ENCODE results near the gene FOXK2. TPM values are rescaled to one million over a fixed set of nuclear protein-coding genes. Genes with fewer than 3 reads are reported as not detected.
A peak's percentile ranks its signal among the peaks of the same experiment; 100 is the strongest.

Gene FOXK2
- total RNA-seq, 1 experiment from 2014 or later = 78.9 TPM

DNA sequence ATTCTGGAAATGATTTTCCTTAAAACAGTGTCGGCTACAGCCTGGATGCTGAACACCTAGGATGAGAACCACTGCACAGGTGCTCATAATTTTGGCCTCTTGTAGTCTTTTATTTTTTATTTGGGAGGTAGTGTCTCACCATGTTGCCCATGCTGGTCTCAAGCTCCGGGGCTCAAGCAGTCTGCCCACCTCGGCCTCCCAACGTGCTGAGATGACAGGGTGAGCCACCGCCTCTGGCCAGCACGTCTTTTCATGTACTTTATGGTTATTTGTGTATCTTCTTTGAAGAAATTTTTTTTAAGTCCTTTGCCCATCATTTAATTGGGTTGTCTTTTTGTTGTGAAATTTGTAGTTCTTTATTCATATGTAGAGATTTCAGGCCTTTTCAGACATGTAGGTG, 70.7 kb downstream of the FOXK2 start:
- Histone ChIP-seq H2AFZ (no peak overlapping the region), H3K79me2 (ENCODE audit: low read depth) (no peaks in the 10 kb centered on the region), H3K9me3 (ENCODE audit: insufficient read depth, low read depth) (no peaks in the 10 kb centered on the region), H3K4me2 (no peak overlapping the region), H4K20me1 (ENCODE audit: insufficient read depth) (peaks cover 3% of the 10 kb centered on the region; the same call in 1 of the 2 replicates), H3K4me1 (replicated peaks; ENCODE audit: insufficient read depth) (peaks cover 17% of the 10 kb centered on the region), H3K27ac (no peak overlapping the region), H3F3A (ENCODE audit: insufficient read depth, low read depth) (peaks cover 17% of the 10 kb centered on the region; the same call in 1 of the 2 replicates), H3K4me3 (no peak overlapping the region), H3K27me3 (ENCODE audit: insufficient read depth, low read depth) (no peaks in the 10 kb centered on the region), H3K9me2 (ENCODE audit: insufficient read depth) (no peaks in the 10 kb centered on the region), H3K36me3 (ENCODE audit: low read depth) (no peaks in the 10 kb centered on the region; the same call in 1 of the 2 replicates)
- CTCF ChIA-PET = no interaction called here
- no TSS peak for BruUV-seq (replicated peaks)
- DNase-seq = no peak
- intact Hi-C loops (cut with micrococcal nuclease; ENCODE audit: unreplicated experiment) = no loop called here
- POLR2A ChIA-PET (ENCODE audit: unreplicated experiment) = no interaction called here
- no peak for TF ChIP-seq EZH2 (IDR thresholded peaks at IDR 0.05; ENCODE audit: low read depth)
- TF ChIP-seq CTCF (conservative IDR thresholded peaks at IDR 0.05) = no peak

DNA sequence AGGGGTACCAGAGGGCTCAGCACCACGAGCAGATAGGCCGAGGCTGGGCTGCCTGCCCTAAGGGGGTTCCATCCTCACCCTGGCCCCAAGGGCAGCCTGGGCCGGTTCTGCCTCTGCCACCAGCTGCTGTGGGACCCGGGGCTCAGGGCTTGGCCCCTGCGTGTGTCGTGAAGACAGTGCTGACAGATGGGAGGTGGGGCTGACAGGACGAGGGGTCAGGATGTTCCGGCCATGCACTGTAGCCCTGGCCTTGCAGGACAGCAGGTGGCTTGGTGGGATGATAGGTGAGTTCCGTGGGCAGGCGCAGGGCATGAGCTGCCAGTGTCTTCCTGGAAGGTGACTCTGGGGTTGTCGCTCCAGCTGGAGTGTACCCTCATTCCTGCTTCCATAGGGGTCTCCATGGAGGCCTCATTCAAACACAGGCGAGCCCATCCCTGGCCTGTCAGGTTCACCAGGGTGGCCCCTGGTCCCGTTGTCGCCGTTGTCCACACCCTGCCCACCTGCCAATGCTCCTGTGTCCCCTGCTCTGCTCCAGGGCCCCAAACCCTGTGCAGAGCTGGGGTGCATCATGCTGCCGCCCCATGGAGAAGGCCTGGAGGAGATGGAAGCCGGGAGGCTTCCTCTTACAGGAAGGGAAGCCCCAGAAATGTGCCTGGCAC, 71.5 kb downstream of the FOXK2 start:
- BruUV-seq (replicated peaks) = no TSS peak
- H2AFZ ChIP-seq = no peak overlapping the region
- CTCF ChIA-PET = no interaction called here

DNA sequence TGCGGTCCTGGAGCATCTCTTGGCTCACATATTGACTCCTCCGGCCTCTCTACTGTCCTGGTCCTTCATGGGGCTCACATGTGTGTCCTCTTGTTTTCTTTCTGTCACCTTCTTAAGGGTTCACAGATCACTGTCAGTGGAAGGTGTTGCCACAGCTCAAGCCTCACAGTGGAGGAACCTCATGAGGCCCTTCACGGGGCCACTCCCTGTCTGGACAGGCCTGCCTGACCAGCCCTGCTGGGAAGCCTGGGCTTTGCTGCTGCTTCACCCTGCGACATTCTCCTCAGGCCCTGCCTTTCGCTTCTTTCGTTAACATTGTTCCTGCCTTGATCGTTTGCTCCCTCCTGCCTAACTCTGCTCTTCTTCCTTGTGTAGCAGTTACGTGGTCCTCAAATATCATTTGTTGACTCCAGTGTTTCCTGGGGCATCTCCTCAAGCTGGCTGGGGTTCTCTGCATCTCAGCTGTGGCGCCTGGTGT, 72.8 kb downstream of the FOXK2 start:
- Histone ChIP-seq H4K20me1 (ENCODE audit: insufficient read depth) (peaks cover 3% of the 10 kb centered on the region; the same call in 1 of the 2 replicates), H3K4me2 (peak overlapping the region; percentile 77), H3K9me2 (ENCODE audit: insufficient read depth) (no peaks in the 10 kb centered on the region), H3K4me3 (peak overlapping the region; percentile 14; the same call in 1 of the 2 replicates), H3K27ac (peak overlapping the region; percentile 59; the same call in 1 of the 2 replicates), H3K36me3 (ENCODE audit: low read depth) (no peaks in the 10 kb centered on the region; the same call in 1 of the 2 replicates), H3K4me1 (replicated peaks; ENCODE audit: insufficient read depth) (peaks cover 17% of the 10 kb centered on the region), H3F3A (ENCODE audit: insufficient read depth, low read depth) (peaks cover 17% of the 10 kb centered on the region; the same call in 1 of the 2 replicates), H3K79me2 (ENCODE audit: low read depth) (no peaks in the 10 kb centered on the region), H2AFZ (no peak overlapping the region), H3K27me3 (ENCODE audit: insufficient read depth, low read depth) (no peaks in the 10 kb centered on the region), H3K9me3 (ENCODE audit: insufficient read depth, low read depth) (no peaks in the 10 kb centered on the region)
- POLR2A ChIA-PET (ENCODE audit: unreplicated experiment) = interaction anchor here (0.6 kb wide), 3 partner anchors 110 to 300 kb away, joined by 4 to 8 read pairs (median 4); no protein-coding TSS in a partner anchor
- no peak for TF ChIP-seq EZH2 (IDR thresholded peaks at IDR 0.05; ENCODE audit: low read depth)
- TF ChIP-seq CTCF (conservative IDR thresholded peaks at IDR 0.05) = no peak
- CTCF ChIA-PET = no interaction called here
- BruUV-seq (replicated peaks) = no TSS peak
- intact Hi-C loops (cut with micrococcal nuclease; ENCODE audit: unreplicated experiment) = no loop called here
- DNase-seq = peak; percentile 37 to 71

More for the DNA sequence above, 71.5 kb downstream of the FOXK2 start:
- Histone ChIP-seq H3K4me3 (no peak overlapping the region), H3K4me1 (replicated peaks; ENCODE audit: insufficient read depth) (peaks cover 17% of the 10 kb centered on the region), H3K79me2 (ENCODE audit: low read depth) (no peaks in the 10 kb centered on the region), H3K9me2 (ENCODE audit: insufficient read depth) (no peaks in the 10 kb centered on the region), H3K9me3 (ENCODE audit: insufficient read depth, low read depth) (no peaks in the 10 kb centered on the region), H3K27ac (no peak overlapping the region), H3K27me3 (ENCODE audit: insufficient read depth, low read depth) (no peaks in the 10 kb centered on the region), H3K36me3 (ENCODE audit: low read depth) (no peaks in the 10 kb centered on the region; the same call in 1 of the 2 replicates), H3F3A (ENCODE audit: insufficient read depth, low read depth) (peaks cover 17% of the 10 kb centered on the region; the same call in 1 of the 2 replicates), H4K20me1 (ENCODE audit: insufficient read depth) (peaks cover 3% of the 10 kb centered on the region; the same call in 1 of the 2 replicates), H3K4me2 (no peak overlapping the region)
- TF ChIP-seq EZH2 (IDR thresholded peaks at IDR 0.05; ENCODE audit: low read depth) (no peak), CTCF (conservative IDR thresholded peaks at IDR 0.05) (no peak)
- intact Hi-C loops (cut with micrococcal nuclease; ENCODE audit: unreplicated experiment) = no loop called here
- DNase-seq = no peak
- POLR2A ChIA-PET (ENCODE audit: unreplicated experiment) = no interaction called here

Measured in PC-9 (cell line).